GM12878 (cell line): ENCODE measurements around the gene GUCY1A2. TPM values are rescaled to one million over a fixed set of nuclear protein-coding genes. Genes with fewer than 3 reads are reported as not detected.

ENCODE experiments used
- ATAC-seq: fragments of 200-7000 bp; cut with Tn5 transposase; 3 replicates; pipeline ENCODE4 v1.9.1; 2020; ENCODE audit warnings: mild to moderate bottlenecking, moderate library complexity
- BruUV-seq: library from RNA; stranded (reverse); fragments of 400-500 nt; replicated peaks from 2 replicates; lab custom pipeline; 2021; lab: Mats Ljungman, UMichigan
- CTCF ChIA-PET: fragments of 300-600 bp; sonication (Branson Sonifier 250); formaldehyde crosslinking; extraction: SDS; loops from one replicate; lab custom pipeline; 2021; ENCODE audit warnings: inconsistent platforms; lab: Yijun Ruan, JAX
- POLR2A ChIA-PET: fragments of 350-600 bp; formaldehyde crosslinking; extraction: SDS; loops from one replicate; lab custom pipeline; 2021; ENCODE audit warnings: inconsistent platforms; lab: Charles Lee
- RAD21 ChIA-PET: fragments of 300-600 bp; sonication (Branson Sonifier 250); formaldehyde crosslinking; loops from one replicate; lab custom pipeline; 2023; ENCODE audit warnings: antibody characterized with exemption; ENCODE audit not compliant: unreplicated experiment; lab: Charles Lee
- SMC1A ChIA-PET: fragments of 300-600 bp; sonication (Branson Sonifier 250); formaldehyde crosslinking; loops from one replicate; lab custom pipeline; 2023; ENCODE audit not compliant: unreplicated experiment, uncharacterized antibody; lab: Charles Lee
- DNase-seq: peaks from one replicate; pipeline ENCODE4 v3.0.0-alpha.2; 2011; ENCODE audit warnings: low read depth, low spot score
- FAIRE-seq: peaks from 3 replicates; lab custom pipeline; 2011; peaks lifted over from hg19 to GRCh38; lab: Jason Lieb, UNC
- H2AFZ ChIP-seq: 2 replicates; pipeline ENCODE4 v1.6.0; 2011; ENCODE audit warnings: low read depth, low read length, control low read depth; ENCODE audit not compliant: control insufficient read depth
- H3K27ac ChIP-seq: 2 replicates; pipeline ENCODE4 v1.5.1; 2011; ENCODE audit warnings: control low read depth; ENCODE audit not compliant: control insufficient read depth, insufficient read depth
- H3K27me3 ChIP-seq, 2 experiments: replicated peaks in 1 of 2; 2 replicates each; pipeline versions ENCODE4 v1.6.0 to v1.6.1; 2011; ENCODE audit warnings: low read length in 1 of 2; ENCODE audit not compliant: control insufficient read depth in 2 of 2, insufficient read depth in 2 of 2
- H3K36me3 ChIP-seq, 2 experiments: 2 replicates each; pipeline ENCODE4 v1.5.1; 2011; ENCODE audit warnings: low read length in 1 of 2; ENCODE audit not compliant: control insufficient read depth in 2 of 2, insufficient read depth in 2 of 2
- H3K4me1 ChIP-seq: 2 replicates; pipeline ENCODE4 v1.6.1; 2011; ENCODE audit warnings: mild to moderate bottlenecking, low read length, moderate library complexity, mixed read lengths; ENCODE audit not compliant: control insufficient read depth, insufficient read depth
- H3K4me2 ChIP-seq: 2 replicates; pipeline ENCODE4 v1.6.0; 2011; ENCODE audit warnings: control low read depth; ENCODE audit not compliant: control insufficient read depth, insufficient read depth
- H3K4me3 ChIP-seq: fragments of 200-600 bp; sonication (generic); 2 replicates; pipeline ENCODE4 v1.5.1; 2016
- H3K79me2 ChIP-seq: 2 replicates; pipeline ENCODE4 v1.6.0; 2011; ENCODE audit warnings: low read length; ENCODE audit not compliant: control insufficient read depth, insufficient read depth
- H3K9ac ChIP-seq: 2 replicates; pipeline ENCODE4 v1.8.0; 2011; ENCODE audit warnings: low read length, control low read depth, mixed read lengths; ENCODE audit not compliant: control insufficient read depth, insufficient read depth
- H3K9me3 ChIP-seq: replicated peaks from 3 replicates; pipeline ENCODE4 v1.5.1; 2011; ENCODE audit warnings: mild to moderate bottlenecking, low read length; ENCODE audit not compliant: control insufficient read depth, insufficient read depth
- H4K20me1 ChIP-seq: 2 replicates; pipeline ENCODE4 v1.6.0; 2011; ENCODE audit not compliant: control insufficient read depth, insufficient read depth
- BMI1 ChIP-seq: fragments of 450-650 bp; IDR thresholded peaks from 2 replicates; pipeline ENCODE4 v1.6.1; 2016; ENCODE audit warnings: mild to moderate bottlenecking, moderate library complexity, borderline replicate concordance
- FOXK2 ChIP-seq: fragments of 450-650 bp; IDR thresholded peaks from 2 replicates; pipeline ENCODE4 v1.6.1; 2017; ENCODE audit warnings: mild to moderate bottlenecking, moderate library complexity
- GATAD2B ChIP-seq: fragments of 450-650 bp; conservative IDR thresholded peaks from 2 replicates; pipeline ENCODE4 v1.6.1; 2017; ENCODE audit warnings: low read depth, mild to moderate bottlenecking, moderate library complexity
- KLF5 ChIP-seq: fragments of 450-650 bp; IDR thresholded peaks from 2 replicates; pipeline ENCODE4 v1.6.1; 2014; ENCODE audit warnings: mild to moderate bottlenecking; ENCODE audit not compliant: partially characterized antibody
- NR2F1 ChIP-seq: fragments of 450-650 bp; conservative IDR thresholded peaks from 2 replicates; pipeline ENCODE4 v1.6.1; 2017; ENCODE audit warnings: mild to moderate bottlenecking
- NRF1 ChIP-seq: conservative IDR thresholded peaks from 2 replicates; pipeline ENCODE4 v1.6.1; 2011; ENCODE audit warnings: mild to moderate bottlenecking, low read depth, low read length, improper control_type of control experiment
- POLR2A ChIP-seq: IDR thresholded peaks from 2 replicates; pipeline ENCODE4 v1.6.1; 2011; ENCODE audit warnings: low read depth, mild to moderate bottlenecking, low read length
- RBBP5 ChIP-seq: fragments of 200-600 bp; sonication (generic); conservative IDR thresholded peaks from 2 replicates; pipeline ENCODE4 v1.6.1; 2016
- SMAD1 ChIP-seq: fragments of 450-650 bp; IDR thresholded peaks from 2 replicates; pipeline ENCODE4 v1.6.1; 2018; ENCODE audit warnings: mild to moderate bottlenecking, low read depth; ENCODE audit not compliant: partially characterized antibody
- STAT3 ChIP-seq: IDR thresholded peaks from 2 replicates; pipeline ENCODE4 v1.6.1; 2011; ENCODE audit warnings: low read depth, low read length, improper control_type of control experiment
- ZBED1 ChIP-seq: IDR thresholded peaks from 2 replicates; pipeline ENCODE4 v1.6.1; 2016; ENCODE audit warnings: borderline replicate concordance
- ZNF274 ChIP-seq: IDR thresholded peaks from one replicate; pipeline ENCODE4 v1.8.0; 2011; ENCODE audit not compliant: insufficient read length, insufficient read depth
- WGBS: methylation state at CpG from one replicate; pipeline ENCODE4 v1.1.6; 2016; ENCODE audit warnings: low lambda C conversion rate; ENCODE audit not compliant: insufficient replicate concordance, insufficient coverage; ENCODE audit errors: missing lambda C conversion rate; 5-methylcytosine and 5-hydroxymethylcytosine counted together
- in situ Hi-C: fragments of 300-500 bp; cut with MboI; formaldehyde crosslinking; loops from 9 replicates; pipeline ENCODE4 v1.14.3; 2018; ENCODE audit warnings: mixed read lengths
- intact Hi-C: fragments of 100-400 bp; cut with micrococcal nuclease; formaldehyde crosslinking; loops from one replicate; pipeline ENCODE4 v1.14.2; 2022; ENCODE audit not compliant: unreplicated experiment
- polyA plus RNA-seq, 11 experiments: library from polyadenylated mRNA; depleted of rRNA in 4 of 11; unstranded in 6 of 11; stranded (reverse) in 5 of 11; fragments of >200 nt; fragmentation: Nextera tagmentation in 4 of 11; fragmentation: Illumina TruSeq in 1 of 11; extraction: Ambion mirVana in 4 of 11; extraction: Trizol in 1 of 11; gene quantifications; 1 replicate in 1 of 11; 2 replicates in 10 of 11; pipeline versions ENCODE4 v1.2.1 to v1.2.3, GENCODE V29; 2011 to 2016; ENCODE audit warnings: inconsistent platforms in 2 of 11, missing spikeins in 2 of 11, low read depth in 1 of 11
- total RNA-seq, 4 experiments: library from RNA; depleted of rRNA in 3 of 4; stranded (reverse); fragments of >200 nt in 3 of 4; fragmentation: Illumina TruSeq in 1 of 4; extraction: Trizol in 1 of 4; gene quantifications; 2 replicates each; pipeline versions ENCODE4 v1.2.1 to v1.2.3, GENCODE V29; 2013 to 2021
- TF ChIP-seq, protein P1 (sequence below): fragments of 450-650 bp; IDR thresholded peaks from 2 replicates; pipeline ENCODE4 v1.6.1; 2016; ENCODE audit warnings: mild to moderate bottlenecking
- TF ChIP-seq, protein P2 (sequence below): fragments of 450-650 bp; IDR thresholded peaks from 2 replicates; pipeline ENCODE4 v1.6.1; 2017; ENCODE audit warnings: mild to moderate bottlenecking, moderate library complexity
- TF ChIP-seq, protein P3 (sequence below), 3 experiments: IDR thresholded peaks in 2 of 3; conservative IDR thresholded peaks in 1 of 3; 2 replicates each; pipeline ENCODE4 v1.5.1; 2011; ENCODE audit warnings: low read depth in 3 of 3, low read length in 3 of 3, mild to moderate bottlenecking in 3 of 3, control low read depth in 2 of 3, moderate library complexity in 2 of 3, inconsistent platforms in 1 of 3, mixed read lengths in 1 of 3; ENCODE audit not compliant: control insufficient read depth in 2 of 3, insufficient read depth in 1 of 3; ENCODE audit errors: extremely low read depth in 1 of 3

The GUCY1A2 gene
- total and polyA plus RNA-seq, 10 of the 15 experiments (the other 5 are each of a cell fraction or from before 2014, with no cell fraction given), result under 0.01 to 0.03 (median under 0.01) TPM; not detected in 4

DNA sequence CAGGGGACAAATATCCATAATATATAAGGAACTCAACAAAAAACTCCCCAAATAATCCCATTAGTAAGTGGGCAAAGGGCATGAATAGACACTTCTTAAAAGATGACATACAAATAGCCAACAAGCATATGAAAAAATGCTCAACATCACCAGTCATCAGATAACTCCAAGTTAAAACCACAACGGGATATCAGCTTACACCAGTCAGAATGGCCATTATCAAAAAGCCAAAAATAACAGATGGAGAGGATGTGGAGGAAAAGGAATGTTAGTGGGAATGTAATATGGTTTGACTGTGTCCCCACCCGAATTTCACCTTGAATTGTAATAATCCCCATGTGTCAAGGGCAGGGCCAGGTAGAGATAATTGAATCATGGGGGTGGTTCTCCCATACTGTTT is 350.1 kb downstream of the GUCY1A2 start (continued):
- TF ChIP-seq KLF5, result no peak
- TF ChIP-seq FOXK2, result no peak
- TF ChIP-seq, protein P1, sequence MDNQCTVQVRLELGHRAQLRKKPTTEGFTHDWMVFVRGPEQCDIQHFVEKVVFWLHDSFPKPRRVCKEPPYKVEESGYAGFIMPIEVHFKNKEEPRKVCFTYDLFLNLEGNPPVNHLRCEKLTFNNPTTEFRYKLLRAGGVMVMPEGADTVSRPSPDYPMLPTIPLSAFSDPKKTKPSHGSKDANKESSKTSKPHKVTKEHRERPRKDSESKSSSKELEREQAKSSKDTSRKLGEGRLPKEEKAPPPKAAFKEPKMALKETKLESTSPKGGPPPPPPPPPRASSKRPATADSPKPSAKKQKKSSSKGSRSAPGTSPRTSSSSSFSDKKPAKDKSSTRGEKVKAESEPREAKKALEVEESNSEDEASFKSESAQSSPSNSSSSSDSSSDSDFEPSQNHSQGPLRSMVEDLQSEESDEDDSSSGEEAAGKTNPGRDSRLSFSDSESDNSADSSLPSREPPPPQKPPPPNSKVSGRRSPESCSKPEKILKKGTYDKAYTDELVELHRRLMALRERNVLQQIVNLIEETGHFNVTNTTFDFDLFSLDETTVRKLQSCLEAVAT, result no peak
- TF ChIP-seq, protein P2, sequence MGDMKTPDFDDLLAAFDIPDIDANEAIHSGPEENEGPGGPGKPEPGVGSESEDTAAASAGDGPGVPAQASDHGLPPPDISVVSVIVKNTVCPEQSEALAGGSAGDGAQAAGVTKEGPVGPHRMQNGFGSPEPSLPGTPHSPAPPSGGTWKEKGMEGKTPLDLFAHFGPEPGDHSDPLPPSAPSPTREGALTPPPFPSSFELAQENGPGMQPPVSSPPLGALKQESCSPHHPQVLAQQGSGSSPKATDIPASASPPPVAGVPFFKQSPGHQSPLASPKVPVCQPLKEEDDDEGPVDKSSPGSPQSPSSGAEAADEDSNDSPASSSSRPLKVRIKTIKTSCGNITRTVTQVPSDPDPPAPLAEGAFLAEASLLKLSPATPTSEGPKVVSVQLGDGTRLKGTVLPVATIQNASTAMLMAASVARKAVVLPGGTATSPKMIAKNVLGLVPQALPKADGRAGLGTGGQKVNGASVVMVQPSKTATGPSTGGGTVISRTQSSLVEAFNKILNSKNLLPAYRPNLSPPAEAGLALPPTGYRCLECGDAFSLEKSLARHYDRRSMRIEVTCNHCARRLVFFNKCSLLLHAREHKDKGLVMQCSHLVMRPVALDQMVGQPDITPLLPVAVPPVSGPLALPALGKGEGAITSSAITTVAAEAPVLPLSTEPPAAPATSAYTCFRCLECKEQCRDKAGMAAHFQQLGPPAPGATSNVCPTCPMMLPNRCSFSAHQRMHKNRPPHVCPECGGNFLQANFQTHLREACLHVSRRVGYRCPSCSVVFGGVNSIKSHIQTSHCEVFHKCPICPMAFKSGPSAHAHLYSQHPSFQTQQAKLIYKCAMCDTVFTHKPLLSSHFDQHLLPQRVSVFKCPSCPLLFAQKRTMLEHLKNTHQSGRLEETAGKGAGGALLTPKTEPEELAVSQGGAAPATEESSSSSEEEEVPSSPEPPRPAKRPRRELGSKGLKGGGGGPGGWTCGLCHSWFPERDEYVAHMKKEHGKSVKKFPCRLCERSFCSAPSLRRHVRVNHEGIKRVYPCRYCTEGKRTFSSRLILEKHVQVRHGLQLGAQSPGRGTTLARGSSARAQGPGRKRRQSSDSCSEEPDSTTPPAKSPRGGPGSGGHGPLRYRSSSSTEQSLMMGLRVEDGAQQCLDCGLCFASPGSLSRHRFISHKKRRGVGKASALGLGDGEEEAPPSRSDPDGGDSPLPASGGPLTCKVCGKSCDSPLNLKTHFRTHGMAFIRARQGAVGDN, result no peak
- TF ChIP-seq, all 136 proteins: peak for 0

DNA sequence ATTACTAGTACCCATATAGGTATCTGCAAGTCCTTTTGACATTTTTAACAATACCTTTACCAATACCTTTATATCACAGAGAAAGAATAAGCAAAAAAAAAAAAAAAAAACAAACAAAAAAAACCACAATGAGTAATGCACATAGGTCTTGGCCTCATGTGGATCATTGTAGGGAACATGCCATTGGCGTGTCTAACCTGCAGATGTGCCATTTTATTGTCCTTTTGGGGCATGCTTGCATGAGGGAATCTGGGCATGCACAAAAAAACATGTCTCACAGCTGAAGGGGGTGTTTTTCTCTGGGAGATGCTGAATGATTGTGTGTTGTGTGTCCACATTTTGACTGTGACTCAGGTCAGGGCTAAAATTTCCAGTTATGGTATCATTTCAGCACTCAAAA is 361.6 kb downstream of the GUCY1A2 start:
- intact Hi-C loops (no loop called here), in situ Hi-C loops (no loop called here)
- no peaks in the 10 kb centered on the region for H3K27me3 ChIP-seq
- no peak overlapping the region for H3K4me3 ChIP-seq
- H2AFZ ChIP-seq, result no peak overlapping the region
- H3K4me2 ChIP-seq, result no peak overlapping the region
- no peaks in the 10 kb centered on the region for H4K20me1 ChIP-seq
- ChIA-PET POLR2A (no interaction called here), CTCF (no interaction called here), SMC1A (no interaction called here), RAD21 (no interaction called here)
- ATAC-seq (no peak), DNase-seq (no peak), FAIRE-seq (no peak)
- H3K9me3 ChIP-seq, result no peaks in the 10 kb centered on the region
- no peaks in the 10 kb centered on the region for H3K36me3 ChIP-seq
- no peaks in the 10 kb centered on the region for H3K4me1 ChIP-seq
- H3K27ac ChIP-seq, result no peak overlapping the region
- no TSS peak for BruUV-seq
- 0% methylated on average over 1 of the region's 1 CpG for WGBS
- TF ChIP-seq ZBED1, result no peak
- TF ChIP-seq, protein P3, sequence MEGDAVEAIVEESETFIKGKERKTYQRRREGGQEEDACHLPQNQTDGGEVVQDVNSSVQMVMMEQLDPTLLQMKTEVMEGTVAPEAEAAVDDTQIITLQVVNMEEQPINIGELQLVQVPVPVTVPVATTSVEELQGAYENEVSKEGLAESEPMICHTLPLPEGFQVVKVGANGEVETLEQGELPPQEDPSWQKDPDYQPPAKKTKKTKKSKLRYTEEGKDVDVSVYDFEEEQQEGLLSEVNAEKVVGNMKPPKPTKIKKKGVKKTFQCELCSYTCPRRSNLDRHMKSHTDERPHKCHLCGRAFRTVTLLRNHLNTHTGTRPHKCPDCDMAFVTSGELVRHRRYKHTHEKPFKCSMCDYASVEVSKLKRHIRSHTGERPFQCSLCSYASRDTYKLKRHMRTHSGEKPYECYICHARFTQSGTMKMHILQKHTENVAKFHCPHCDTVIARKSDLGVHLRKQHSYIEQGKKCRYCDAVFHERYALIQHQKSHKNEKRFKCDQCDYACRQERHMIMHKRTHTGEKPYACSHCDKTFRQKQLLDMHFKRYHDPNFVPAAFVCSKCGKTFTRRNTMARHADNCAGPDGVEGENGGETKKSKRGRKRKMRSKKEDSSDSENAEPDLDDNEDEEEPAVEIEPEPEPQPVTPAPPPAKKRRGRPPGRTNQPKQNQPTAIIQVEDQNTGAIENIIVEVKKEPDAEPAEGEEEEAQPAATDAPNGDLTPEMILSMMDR (IDR thresholded peaks at IDR 0.05 in 2 of 3, conservative IDR thresholded peaks at IDR 0.05 in 1 of 3; ENCODE audit: control insufficient read depth in 2 of 3, extremely low read depth in 1 of 3, insufficient read depth in 1 of 3, low read depth in 3 of 3, low read length in 3 of 3), result no peak
- no peak for TF ChIP-seq BMI1
- no peak for TF ChIP-seq RBBP5
- no peak for TF ChIP-seq SMAD1
- no peak for TF ChIP-seq NR2F1
- TF ChIP-seq ZNF274, result no peak
- no peak for TF ChIP-seq NRF1
- TF ChIP-seq GATAD2B, result no peak
- no peak for TF ChIP-seq POLR2A
- no peak for TF ChIP-seq STAT3
- H3K9ac ChIP-seq, result no peak overlapping the region
- no peaks in the 10 kb centered on the region for H3K79me2 ChIP-seq
